ENCODE data around the gene MAP2.

DNA sequence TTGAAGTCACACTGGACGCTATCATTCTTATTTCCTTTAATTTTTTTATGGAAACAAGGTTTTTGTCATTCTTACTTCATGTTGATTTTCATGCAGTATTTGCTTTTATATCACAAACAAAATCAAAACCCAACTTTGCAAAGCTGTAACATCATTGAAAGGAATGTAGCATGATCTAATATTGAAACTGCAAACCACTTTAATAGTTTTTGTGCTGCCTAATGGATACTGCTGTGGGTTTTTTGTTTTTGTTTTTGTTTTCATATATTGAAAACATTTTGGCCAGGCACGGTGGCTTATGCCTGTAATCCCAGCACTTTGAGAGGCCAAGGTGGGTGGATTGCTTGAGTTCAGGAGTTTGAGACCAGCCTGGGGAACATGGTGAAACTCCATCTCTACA is 81.6 kb downstream of the MAP2 start:
- TF ChIP-seq, protein P1, sequence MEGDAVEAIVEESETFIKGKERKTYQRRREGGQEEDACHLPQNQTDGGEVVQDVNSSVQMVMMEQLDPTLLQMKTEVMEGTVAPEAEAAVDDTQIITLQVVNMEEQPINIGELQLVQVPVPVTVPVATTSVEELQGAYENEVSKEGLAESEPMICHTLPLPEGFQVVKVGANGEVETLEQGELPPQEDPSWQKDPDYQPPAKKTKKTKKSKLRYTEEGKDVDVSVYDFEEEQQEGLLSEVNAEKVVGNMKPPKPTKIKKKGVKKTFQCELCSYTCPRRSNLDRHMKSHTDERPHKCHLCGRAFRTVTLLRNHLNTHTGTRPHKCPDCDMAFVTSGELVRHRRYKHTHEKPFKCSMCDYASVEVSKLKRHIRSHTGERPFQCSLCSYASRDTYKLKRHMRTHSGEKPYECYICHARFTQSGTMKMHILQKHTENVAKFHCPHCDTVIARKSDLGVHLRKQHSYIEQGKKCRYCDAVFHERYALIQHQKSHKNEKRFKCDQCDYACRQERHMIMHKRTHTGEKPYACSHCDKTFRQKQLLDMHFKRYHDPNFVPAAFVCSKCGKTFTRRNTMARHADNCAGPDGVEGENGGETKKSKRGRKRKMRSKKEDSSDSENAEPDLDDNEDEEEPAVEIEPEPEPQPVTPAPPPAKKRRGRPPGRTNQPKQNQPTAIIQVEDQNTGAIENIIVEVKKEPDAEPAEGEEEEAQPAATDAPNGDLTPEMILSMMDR (IDR thresholded peaks at IDR 0.05): no peak
- no peak for TF ChIP-seq POLR2A (IDR thresholded peaks at IDR 0.05)
